Stimulated activated CD4-positive, alpha-beta T cell treated with anti-CD3 and anti-CD28 coated beads, TNF-alpha, amount 100 ng/mL, for 24 hours (primary cell): Measurements from ENCODE around the gene KRTAP2-2.

ENCODE experiments used
- DNase-seq, 3 experiments: peaks; one replicate each; pipeline ENCODE4 v3.0.0-alpha.2; 2020; ENCODE audit warnings: low read depth in 3 of 3

Gene KRTAP2-2

GRCh38 chr17:41024697-41025096 is 30.3 kb downstream of the KRTAP2-2 start:
- DNase-seq, result no peak

GRCh38 chr17:41020336-41020735 is 34.7 kb downstream of the KRTAP2-2 start:
- DNase-seq, result no peak

GRCh38 chr17:41019415-41019814 is 35.6 kb downstream of the KRTAP2-2 start:
- DNase-seq, result no peak

GRCh38 chr17:41018541-41018940 is 36.5 kb downstream of the KRTAP2-2 start:
- DNase-seq, result no peak

GRCh38 chr17:41016578-41017215 is 38.3 kb downstream of the KRTAP2-2 start:
- no peak for DNase-seq

- no peak for DNase-seq
Measured at GRCh38 chr17:41015454-41015853, 39.6 kb downstream of the KRTAP2-2 start.

GRCh38 chr17:41013606-41014005 is 41.4 kb downstream of the KRTAP2-2 start:
- DNase-seq, result no peak

- DNase-seq, result no peak
Measured at GRCh38 chr17:41013181-41013580, 41.8 kb downstream of the KRTAP2-2 start.

- no peak for DNase-seq
Measured at GRCh38 chr17:41012326-41013120, 42.5 kb downstream of the KRTAP2-2 start.

GRCh38 chr17:41010441-41010840 is 44.6 kb downstream of the KRTAP2-2 start:
- no peak for DNase-seq

- no peak for DNase-seq
Measured at GRCh38 chr17:41009936-41010335, 45.1 kb downstream of the KRTAP2-2 start.

- no peak for DNase-seq
Measured at GRCh38 chr17:41009301-41009760, 45.7 kb downstream of the KRTAP2-2 start.

- no peak for DNase-seq
Measured at GRCh38 chr17:41008811-41009210, 46.2 kb downstream of the KRTAP2-2 start, which contains the start of gene KRTAP3-1. Gene KRTAP3-1, minus strand, starts transcription at chr17:41009128. Its CDS starts 54 bp downstream, at chr17:41009074.
